HG02840 (cell line): ENCODE results near the gene KAZN.

Experiments
- ATAC-seq: cut with Tn5 transposase; IDR thresholded peaks from one replicate; pipeline ENCODE4 v1.9.1; 2021; ENCODE audit warnings: mild to moderate bottlenecking, moderate library complexity, moderate number of reproducible peaks; ENCODE audit not compliant: unreplicated experiment, low FRiP score

Gene KAZN

GRCh38 chr1:14842361-14842760 is 243.9 kb downstream of the KAZN start:
- ATAC-seq, result no peak

DNA sequence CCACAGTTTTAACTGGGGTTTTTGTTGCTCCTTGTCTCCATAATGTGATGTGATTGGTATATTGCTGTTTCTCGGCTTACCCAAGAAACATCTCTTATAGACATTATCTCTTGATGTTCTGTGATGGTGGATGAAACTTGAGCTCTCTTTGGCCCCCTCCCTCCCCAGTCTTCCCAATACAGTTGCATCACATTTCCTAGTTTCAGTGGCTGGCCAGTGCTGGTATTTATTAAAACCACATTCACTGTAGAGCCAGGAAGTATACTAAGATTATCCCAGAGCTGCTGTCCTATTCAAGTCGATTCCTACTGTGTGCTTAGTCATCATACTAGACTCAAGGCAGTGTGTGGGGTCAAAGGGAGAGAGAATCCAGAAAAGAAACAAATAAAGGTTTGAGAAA is 244.4 kb downstream of the KAZN start:
- no peak for ATAC-seq

DNA sequence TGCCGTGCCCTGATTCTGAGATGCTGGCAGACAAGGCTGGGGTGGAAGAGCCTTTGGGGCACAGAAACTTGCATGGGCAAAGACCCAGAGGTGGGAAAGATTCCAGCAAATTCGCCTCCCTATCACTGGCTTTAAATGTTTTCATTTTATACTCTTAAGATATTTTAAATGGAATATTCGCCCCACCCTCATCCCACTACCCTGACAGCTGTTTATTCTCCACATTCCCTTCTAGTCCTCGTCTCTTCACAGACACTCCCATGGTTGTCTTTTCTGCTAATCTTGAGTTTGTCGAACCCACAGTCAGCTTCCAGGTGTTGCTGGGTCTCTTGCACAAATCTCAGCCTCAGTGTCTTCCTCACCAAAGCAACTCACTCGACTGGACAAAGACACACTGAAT is 245.0 kb downstream of the KAZN start:
- ATAC-seq, result no peak

DNA sequence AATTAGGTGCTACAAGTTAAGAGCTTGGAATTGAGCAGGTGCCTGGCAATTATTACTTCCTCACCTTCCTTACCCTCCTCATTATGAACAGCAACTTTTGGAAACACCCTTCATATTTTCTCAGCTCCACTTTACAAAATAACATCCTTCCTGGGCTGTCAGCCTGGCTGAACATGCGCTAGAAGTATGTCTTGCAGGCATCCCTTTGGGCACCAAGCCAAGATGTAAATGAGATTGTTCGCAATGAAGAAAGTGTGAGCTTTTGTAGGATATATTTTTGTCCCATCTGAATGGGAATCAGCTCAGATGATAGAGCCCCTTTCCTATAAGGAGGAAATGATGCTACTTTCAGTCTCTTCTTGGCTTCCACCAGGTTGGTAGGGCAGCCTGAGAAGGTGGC is 245.9 kb downstream of the KAZN start:
- ATAC-seq, result no peak

- ATAC-seq, result no peak
Observed at GRCh38 chr1:14844923-14845617, 246.6 kb downstream of the KAZN start.

- ATAC-seq, result no peak
Observed at GRCh38 chr1:14845851-14846250, 247.4 kb downstream of the KAZN start.

GRCh38 chr1:14846688-14847087 is 248.2 kb downstream of the KAZN start:
- no peak for ATAC-seq

GRCh38 chr1:14848203-14848602 is 249.7 kb downstream of the KAZN start:
- ATAC-seq, result no peak

DNA sequence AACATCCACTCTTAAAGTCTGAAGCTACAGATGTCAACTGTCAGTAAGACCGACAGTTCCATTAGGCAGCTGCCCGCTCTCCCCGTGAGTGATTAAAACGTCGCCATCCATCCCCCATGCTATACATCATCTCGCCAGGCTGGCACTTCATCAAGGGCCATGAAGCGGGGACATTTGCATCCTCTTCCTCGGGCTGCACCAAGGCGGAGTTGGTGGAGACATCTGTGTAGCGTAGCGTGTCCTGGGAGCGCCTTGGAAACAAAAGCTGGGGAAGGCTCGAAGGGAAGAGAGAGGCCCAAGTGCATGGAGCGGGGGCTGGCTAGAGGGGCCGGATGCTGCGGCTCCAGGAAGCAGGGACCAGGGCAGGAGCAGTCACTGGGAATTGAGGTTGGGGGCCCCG is 250.1 kb downstream of the KAZN start:
- ATAC-seq, result no peak

DNA sequence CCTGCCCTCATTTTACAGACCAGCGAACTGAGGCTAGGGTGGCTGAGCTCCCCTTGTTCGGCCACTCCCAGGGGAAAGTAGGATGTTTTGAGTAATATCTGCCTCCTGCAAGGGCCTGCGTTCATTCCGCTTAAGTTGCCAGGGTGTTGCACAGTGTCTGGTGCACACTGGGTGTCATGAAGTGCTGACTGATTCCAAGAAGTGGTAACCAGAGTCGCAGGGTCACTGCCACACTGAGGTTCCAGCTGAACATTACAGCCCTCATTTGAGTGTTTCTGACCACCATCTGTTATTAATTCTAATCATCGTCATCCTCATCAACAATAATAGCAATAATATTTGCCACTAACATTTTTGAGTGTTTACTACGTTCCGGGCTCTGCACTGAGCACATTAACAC is 250.6 kb downstream of the KAZN start:
- ATAC-seq, result no peak

DNA sequence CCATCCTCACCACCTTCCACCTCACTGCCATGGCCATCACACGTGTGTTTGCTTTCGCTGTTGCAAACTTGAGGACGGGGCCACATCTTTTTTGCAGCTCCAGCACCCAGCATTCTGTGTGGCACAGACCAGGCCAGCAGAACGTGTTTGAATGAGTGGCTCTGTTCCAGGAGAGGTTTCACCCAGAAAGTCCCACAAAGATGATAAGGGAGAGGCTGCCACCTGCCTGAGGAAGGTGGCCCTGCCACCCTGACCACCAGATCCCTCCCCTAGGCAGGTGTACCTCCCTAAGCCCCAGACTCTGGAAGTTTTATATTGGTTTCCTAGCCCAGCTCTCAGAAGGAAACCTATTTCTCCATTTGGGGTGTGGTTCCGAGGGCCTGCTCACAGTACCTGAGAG is 252.1 kb downstream of the KAZN start:
- ATAC-seq, result no peak

- no peak for ATAC-seq
Observed at GRCh38 chr1:14851760-14852159, 253.3 kb downstream of the KAZN start.

DNA sequence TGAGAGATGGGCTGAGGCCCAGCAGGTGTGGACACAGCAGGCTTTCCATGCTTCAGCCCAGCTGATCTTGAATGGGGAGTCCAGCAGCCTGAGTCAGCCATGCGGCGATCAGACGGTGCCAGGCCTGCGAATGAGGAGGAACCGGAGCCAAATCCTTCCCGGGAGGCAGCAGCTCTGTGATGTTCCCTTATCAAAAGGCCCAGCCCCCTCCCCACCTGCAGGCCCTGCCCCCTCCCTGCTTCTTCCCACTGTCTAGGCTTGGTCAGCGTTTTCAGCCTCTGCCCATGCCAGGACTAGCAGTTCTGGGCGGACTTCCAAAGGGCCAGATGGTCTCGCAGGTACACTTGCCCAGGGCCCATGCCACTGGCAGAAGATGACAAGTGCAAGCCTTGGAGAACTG is 253.8 kb downstream of the KAZN start:
- ATAC-seq, result no peak

GRCh38 chr1:14853518-14853917 is 255.0 kb downstream of the KAZN start:
- ATAC-seq, result no peak

GRCh38 chr1:14855268-14855667 is 256.8 kb downstream of the KAZN start:
- no peak for ATAC-seq

GRCh38 chr1:14855801-14856200 is 257.3 kb downstream of the KAZN start:
- no peak for ATAC-seq

- no peak for ATAC-seq
Observed at GRCh38 chr1:14857436-14858195, 259.1 kb downstream of the KAZN start.

DNA sequence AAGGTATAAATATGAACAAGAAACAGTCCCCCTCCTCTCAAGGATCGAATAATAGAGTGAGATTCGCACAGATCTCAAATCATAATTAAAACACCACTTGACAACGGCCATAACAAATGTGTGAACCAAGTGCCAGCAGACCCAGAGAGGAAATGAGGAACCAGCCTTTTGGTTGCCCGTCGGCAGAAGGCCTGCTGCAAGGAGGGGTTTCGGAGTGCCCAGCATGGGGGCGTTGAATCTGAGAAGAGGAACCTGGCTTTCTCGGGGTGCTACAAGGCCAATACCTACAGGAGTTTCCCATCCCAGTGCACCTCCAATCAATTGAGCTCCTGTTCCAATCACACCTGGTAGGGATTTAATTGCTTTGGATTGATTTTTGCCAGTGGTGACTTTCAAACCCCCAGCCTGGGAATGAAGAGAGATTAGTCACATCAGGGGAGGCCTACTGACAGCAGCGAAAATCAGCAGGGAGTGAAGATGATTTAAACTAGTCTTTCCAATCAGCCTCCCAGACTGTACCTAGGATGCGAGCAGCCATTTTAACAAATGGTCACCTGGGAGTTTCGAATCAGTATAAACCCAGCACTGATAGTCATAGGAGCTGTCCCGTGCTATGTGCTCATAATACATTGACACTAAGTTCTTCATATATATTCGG is 263.8 kb downstream of the KAZN start:
- ATAC-seq, result no peak

DNA sequence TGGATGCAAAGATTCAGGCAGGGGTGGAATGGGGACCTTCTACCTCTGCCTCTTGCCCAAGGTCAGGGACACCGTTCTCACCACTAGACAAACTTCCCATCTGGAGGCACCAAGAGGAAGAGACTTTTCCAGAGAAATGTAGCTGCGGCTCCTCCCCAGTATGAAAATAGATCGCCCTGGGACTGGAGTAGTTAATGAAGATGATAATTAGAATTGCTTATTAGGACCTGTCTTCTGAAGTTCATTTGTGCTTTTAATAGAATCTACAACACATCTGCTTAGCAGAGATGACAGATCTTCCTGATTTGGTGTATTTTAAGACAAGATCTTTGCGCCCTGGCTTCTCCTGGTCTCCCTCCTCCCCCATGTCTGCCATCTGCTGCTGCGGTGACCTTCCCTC is 266.6 kb downstream of the KAZN start:
- no peak for ATAC-seq

GRCh38 chr1:14866911-14867612 is 268.6 kb downstream of the KAZN start:
- no peak for ATAC-seq

- ATAC-seq, result no peak
Observed at GRCh38 chr1:14869187-14869586, 270.7 kb downstream of the KAZN start.
